SU-DHL-6 (cell line): Measurements from ENCODE around the gene POC1A.

Experiments used
- H2AFZ ChIP-seq: fragments of 200-600 bp; sonication (generic); 2 replicates; pipeline ENCODE4 v1.6.1; 2014; ENCODE audit warnings: low read depth, mild to moderate bottlenecking, moderate library complexity, mixed read lengths, antibody characterized with exemption, low read length; ENCODE audit not compliant: severe bottlenecking
- H3F3A ChIP-seq: fragments of 200-600 bp; shearing (Covaris generic); 2 replicates; pipeline ENCODE4 v1.6.0; 2016; ENCODE audit warnings: antibody characterized with exemption, mild to moderate bottlenecking; ENCODE audit not compliant: insufficient read depth
- H3K27ac ChIP-seq: fragments of 200-600 bp; sonication (generic); 2 replicates; pipeline ENCODE4 v1.5.1; 2016; ENCODE audit warnings: low read depth, mild to moderate bottlenecking, low read length, moderate library complexity, mixed read lengths
- H3K27me3 ChIP-seq: fragments of 200-600 bp; sonication (generic), shearing (Covaris generic); 2 replicates; pipeline ENCODE4 v1.6.0; 2014; ENCODE audit warnings: mild to moderate bottlenecking, low read length
- H3K36me3 ChIP-seq: fragments of 200-600 bp; sonication (generic); 2 replicates; pipeline ENCODE4 v1.6.1; 2014; ENCODE audit warnings: mild to moderate bottlenecking, low read length, mixed read lengths
- H3K4me2 ChIP-seq: fragments of 300-600, 200-600 bp; shearing (Covaris generic), sonication (generic); 2 replicates; pipeline ENCODE4 v1.6.0; 2014; ENCODE audit warnings: low read length, low read depth, mild to moderate bottlenecking; ENCODE audit not compliant: poor library complexity, severe bottlenecking
- H3K4me3 ChIP-seq: fragments of 200-600 bp; sonication (generic); 2 replicates; pipeline ENCODE4 v1.5.1; 2014; ENCODE audit warnings: antibody characterized with exemption, low read length, mild to moderate bottlenecking, mixed read lengths; ENCODE audit not compliant: insufficient read depth, poor library complexity, severe bottlenecking
- H3K79me2 ChIP-seq: fragments of 200-600 bp; sonication (generic); 2 replicates; pipeline ENCODE4 v1.6.1; 2014; ENCODE audit warnings: mild to moderate bottlenecking, low read length, moderate library complexity; ENCODE audit not compliant: insufficient read depth
- H3K9ac ChIP-seq: fragments of 200-600 bp; sonication (generic); 2 replicates; pipeline ENCODE4 v1.7.0; 2014; ENCODE audit warnings: mild to moderate bottlenecking, low read length
- H3K9me2 ChIP-seq: fragments of 200-600 bp; sonication (generic); replicated peaks from 2 replicates; pipeline ENCODE4 v1.6.1; 2014; ENCODE audit warnings: low read length; ENCODE audit not compliant: insufficient read depth
- H3K9me3 ChIP-seq: fragments of 200-600 bp; sonication (generic); 2 replicates; pipeline ENCODE4 v1.6.1; 2014; ENCODE audit warnings: low read length, mixed read lengths; ENCODE audit not compliant: insufficient read depth
- H4K20me1 ChIP-seq: fragments of 200-600 bp; sonication (generic); 2 replicates; pipeline ENCODE4 v1.6.1; 2014; ENCODE audit warnings: low read depth, mild to moderate bottlenecking, antibody characterized with exemption, low read length, moderate library complexity, mixed read lengths
- EZH2phosphoT487 ChIP-seq: fragments of 200-600 bp; sonication (generic), shearing (Covaris generic); conservative IDR thresholded peaks from 2 replicates; pipeline ENCODE4 v1.6.1; 2018; ENCODE audit warnings: mild to moderate bottlenecking, antibody characterized with exemption, low read length, moderate library complexity, mixed read lengths
- TF ChIP-seq, protein P1 (sequence below): fragments of 200-600 bp; sonication (generic); IDR thresholded peaks from one replicate; pipeline ENCODE4 v1.5.1; 2017; ENCODE audit warnings: antibody characterized with exemption, mild to moderate bottlenecking, low read length, moderate library complexity; ENCODE audit not compliant: insufficient read depth, poor library complexity, severe bottlenecking

Gene POC1A

GRCh38 chr3:52149021-52149420 lies 5.2 kb downstream of the POC1A start:
- Histone ChIP-seq H3K9me3 (no peaks in the 10 kb centered on the region), H3K27me3 (no peaks in the 10 kb centered on the region), H3K4me3 (no peak overlapping the region), H2AFZ (no peak overlapping the region), H3K9me2 (no peaks in the 10 kb centered on the region), H3K9ac (no peak overlapping the region), H4K20me1 (no peaks in the 10 kb centered on the region), H3K4me2 (no peak overlapping the region), H3K79me2 (peaks cover 15% of the 10 kb centered on the region; the same call in 1 of the 2 replicates), H3F3A (no peaks in the 10 kb centered on the region), H3K36me3 (no peaks in the 10 kb centered on the region), H3K27ac (no peak overlapping the region)
- TF ChIP-seq EZH2phosphoT487 = no peak
- TF ChIP-seq, protein P1, sequence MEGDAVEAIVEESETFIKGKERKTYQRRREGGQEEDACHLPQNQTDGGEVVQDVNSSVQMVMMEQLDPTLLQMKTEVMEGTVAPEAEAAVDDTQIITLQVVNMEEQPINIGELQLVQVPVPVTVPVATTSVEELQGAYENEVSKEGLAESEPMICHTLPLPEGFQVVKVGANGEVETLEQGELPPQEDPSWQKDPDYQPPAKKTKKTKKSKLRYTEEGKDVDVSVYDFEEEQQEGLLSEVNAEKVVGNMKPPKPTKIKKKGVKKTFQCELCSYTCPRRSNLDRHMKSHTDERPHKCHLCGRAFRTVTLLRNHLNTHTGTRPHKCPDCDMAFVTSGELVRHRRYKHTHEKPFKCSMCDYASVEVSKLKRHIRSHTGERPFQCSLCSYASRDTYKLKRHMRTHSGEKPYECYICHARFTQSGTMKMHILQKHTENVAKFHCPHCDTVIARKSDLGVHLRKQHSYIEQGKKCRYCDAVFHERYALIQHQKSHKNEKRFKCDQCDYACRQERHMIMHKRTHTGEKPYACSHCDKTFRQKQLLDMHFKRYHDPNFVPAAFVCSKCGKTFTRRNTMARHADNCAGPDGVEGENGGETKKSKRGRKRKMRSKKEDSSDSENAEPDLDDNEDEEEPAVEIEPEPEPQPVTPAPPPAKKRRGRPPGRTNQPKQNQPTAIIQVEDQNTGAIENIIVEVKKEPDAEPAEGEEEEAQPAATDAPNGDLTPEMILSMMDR = no peak

DNA sequence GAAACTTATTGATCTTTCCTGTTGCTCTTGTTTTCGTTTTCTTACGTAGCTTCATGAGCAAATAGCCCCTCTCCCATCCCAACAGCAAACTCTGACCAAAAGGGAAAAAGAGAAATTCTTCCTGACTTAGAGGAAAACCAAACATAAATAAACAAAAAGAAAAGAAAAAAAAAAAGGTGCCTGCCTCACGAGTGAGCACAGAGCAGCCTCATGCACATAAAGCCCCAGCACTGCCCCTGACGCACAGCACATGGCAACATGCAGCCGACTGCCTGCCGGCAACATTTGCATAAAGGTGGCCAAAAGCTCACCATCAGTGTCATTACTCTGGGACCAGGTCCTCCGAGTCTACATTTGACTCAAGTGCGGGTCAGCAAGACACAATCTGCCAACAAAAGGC lies 6.4 kb downstream of the POC1A start:
- Histone ChIP-seq H3K27ac (no peak overlapping the region), H3K9ac (no peak overlapping the region), H3K79me2 (0 out of 2 replicates have a peak, but pooled peaks cover 3% of the 10 kb centered on the region), H4K20me1 (no peaks in the 10 kb centered on the region), H3F3A (no peaks in the 10 kb centered on the region), H3K9me2 (no peaks in the 10 kb centered on the region), H3K4me3 (no peak overlapping the region), H3K4me2 (no peak overlapping the region), H3K9me3 (no peaks in the 10 kb centered on the region), H3K36me3 (no peaks in the 10 kb centered on the region), H2AFZ (no peak overlapping the region), H3K27me3 (no peaks in the 10 kb centered on the region)
- TF ChIP-seq, protein P1 = no peak
- TF ChIP-seq EZH2phosphoT487 = no peak

- H3K4me2 ChIP-seq = no peak overlapping the region
- no peaks in the 10 kb centered on the region for H4K20me1 ChIP-seq
- no peaks in the 10 kb centered on the region for H3K79me2 ChIP-seq
- H3K9ac ChIP-seq = no peak overlapping the region
- no peaks in the 10 kb centered on the region for H3K27me3 ChIP-seq
- no peaks in the 10 kb centered on the region for H3K36me3 ChIP-seq
- H3K4me3 ChIP-seq = no peak overlapping the region
- no peak for TF ChIP-seq EZH2phosphoT487
- TF ChIP-seq, protein P1 = no peak
- H3K27ac ChIP-seq = no peak overlapping the region
- no peak overlapping the region for H2AFZ ChIP-seq
- H3F3A ChIP-seq = no peaks in the 10 kb centered on the region
- no peaks in the 10 kb centered on the region for H3K9me3 ChIP-seq
- no peaks in the 10 kb centered on the region for H3K9me2 ChIP-seq
Observed at GRCh38 chr3:52146811-52147210, 7.4 kb downstream of the POC1A start.
